ENCODE results near the gene ZSCAN22.
A peak's percentile ranks its signal among the peaks of the same experiment; 100 is the strongest.
"Not testable (repeated sequence)": the region's sequence is repeated elsewhere in the genome, so short reads cannot be mapped to it uniquely, and the experiment has no call there.

Gene ZSCAN22

DNA sequence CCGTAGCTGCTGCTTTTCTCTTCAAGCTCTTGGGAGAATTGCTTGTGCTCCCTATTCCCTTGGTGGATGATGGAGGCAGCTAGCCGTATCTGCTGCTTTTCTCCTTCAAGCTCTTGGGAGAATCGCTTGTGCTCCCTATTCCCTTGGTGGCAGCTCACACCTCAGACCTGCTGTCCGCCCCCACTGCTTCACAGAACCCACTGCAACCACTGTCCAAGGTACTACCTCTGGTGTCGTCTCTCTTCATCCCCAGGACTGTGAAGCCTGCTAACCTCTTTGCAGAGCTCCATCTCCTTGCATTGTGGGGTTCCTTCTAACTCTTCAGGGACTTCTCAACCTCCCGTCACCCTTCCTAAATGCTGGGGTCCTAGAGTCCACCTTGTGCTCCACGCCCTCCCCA is 26.2 kb upstream of the ZSCAN22 start:
- Histone ChIP-seq H3K27me3 (ENCODE audit: insufficient read depth, low read length) (no peaks in the 10 kb centered on the region), H3K9me3 (ENCODE audit: insufficient read depth, low read depth, low read length) (no peaks in the 10 kb centered on the region), H3K4me3 (ENCODE audit: low read length) (no peak overlapping the region), H3K27ac (ENCODE audit: low read depth, low read length) (no peak overlapping the region), H3K4me1 (ENCODE audit: insufficient read depth, low read length) (peaks cover 5% of the 10 kb centered on the region; the same call in 1 of the 2 replicates), H3K36me3 (ENCODE audit: insufficient read depth, low read length) (peaks cover 49% of the 10 kb centered on the region), H3K9ac (ENCODE audit: low read depth, low read length) (no peak overlapping the region)
- 93% methylated on average over 7 of the region's 7 CpGs for WGBS

DNA sequence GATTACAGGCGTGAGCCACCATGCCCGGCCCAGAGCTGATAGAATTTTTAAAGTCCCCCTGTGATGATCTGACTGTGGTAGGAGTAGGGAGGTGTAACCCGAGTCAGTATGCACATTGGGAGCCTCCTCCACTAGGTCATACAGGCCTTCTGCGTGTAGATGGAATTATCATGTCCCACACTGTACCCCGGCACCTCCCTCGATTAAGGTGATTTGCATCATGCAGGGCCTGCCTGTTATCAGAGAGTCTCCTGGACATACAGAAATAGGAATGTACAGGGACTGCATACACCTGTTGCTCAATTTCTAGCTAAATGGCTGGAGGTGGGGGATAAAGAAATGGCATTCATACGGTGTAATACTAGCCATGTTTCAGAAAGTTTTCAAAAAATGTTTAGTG is 22.5 kb upstream of the ZSCAN22 start:
- no peak overlapping the region for H3K9ac ChIP-seq (ENCODE audit: low read depth, low read length)
- H3K9me3 ChIP-seq (ENCODE audit: insufficient read depth, low read depth, low read length): no peaks in the 10 kb centered on the region
- 84% methylated on average over 7 of the region's 7 CpGs for WGBS
- H3K36me3 ChIP-seq (ENCODE audit: insufficient read depth, low read length): peaks cover 50% of the 10 kb centered on the region
- no peaks in the 10 kb centered on the region for H3K27me3 ChIP-seq (ENCODE audit: insufficient read depth, low read length)
- peaks cover 5% of the 10 kb centered on the region; the same call in 1 of the 2 replicates for H3K4me1 ChIP-seq (ENCODE audit: insufficient read depth, low read length)
- peak overlapping the region; percentile 75 for H3K4me3 ChIP-seq (ENCODE audit: low read length)
- no peak overlapping the region for H3K27ac ChIP-seq (ENCODE audit: low read depth, low read length)

DNA sequence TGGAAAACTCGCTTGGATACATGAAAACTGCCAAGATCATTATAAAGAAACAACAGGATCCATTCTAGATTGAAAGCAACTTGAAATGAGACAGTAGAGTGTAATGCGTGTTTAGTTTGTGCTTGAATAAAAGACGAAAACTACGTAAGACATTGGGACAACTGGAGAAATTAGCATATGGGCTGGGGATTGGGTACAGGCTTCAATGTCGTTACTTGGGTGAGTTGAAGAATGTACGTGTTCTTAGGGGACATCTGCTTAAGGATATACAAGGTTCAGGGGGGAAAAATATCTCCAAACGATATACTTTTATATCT is 22.1 kb upstream of the ZSCAN22 start:
- no peaks in the 10 kb centered on the region for H3K27me3 ChIP-seq (ENCODE audit: insufficient read depth, low read length)
- H3K9me3 ChIP-seq (ENCODE audit: insufficient read depth, low read depth, low read length): no peaks in the 10 kb centered on the region
- WGBS: 22% methylated on average over 6 of the region's 7 CpGs
- H3K4me1 ChIP-seq (ENCODE audit: insufficient read depth, low read length): peaks cover 5% of the 10 kb centered on the region; the same call in 1 of the 2 replicates
- no peak overlapping the region for H3K27ac ChIP-seq (ENCODE audit: low read depth, low read length)
- peak overlapping the region; percentile 75 for H3K4me3 ChIP-seq (ENCODE audit: low read length)
- peaks cover 53% of the 10 kb centered on the region for H3K36me3 ChIP-seq (ENCODE audit: insufficient read depth, low read length)
- H3K9ac ChIP-seq (ENCODE audit: low read depth, low read length): no peak overlapping the region

DNA sequence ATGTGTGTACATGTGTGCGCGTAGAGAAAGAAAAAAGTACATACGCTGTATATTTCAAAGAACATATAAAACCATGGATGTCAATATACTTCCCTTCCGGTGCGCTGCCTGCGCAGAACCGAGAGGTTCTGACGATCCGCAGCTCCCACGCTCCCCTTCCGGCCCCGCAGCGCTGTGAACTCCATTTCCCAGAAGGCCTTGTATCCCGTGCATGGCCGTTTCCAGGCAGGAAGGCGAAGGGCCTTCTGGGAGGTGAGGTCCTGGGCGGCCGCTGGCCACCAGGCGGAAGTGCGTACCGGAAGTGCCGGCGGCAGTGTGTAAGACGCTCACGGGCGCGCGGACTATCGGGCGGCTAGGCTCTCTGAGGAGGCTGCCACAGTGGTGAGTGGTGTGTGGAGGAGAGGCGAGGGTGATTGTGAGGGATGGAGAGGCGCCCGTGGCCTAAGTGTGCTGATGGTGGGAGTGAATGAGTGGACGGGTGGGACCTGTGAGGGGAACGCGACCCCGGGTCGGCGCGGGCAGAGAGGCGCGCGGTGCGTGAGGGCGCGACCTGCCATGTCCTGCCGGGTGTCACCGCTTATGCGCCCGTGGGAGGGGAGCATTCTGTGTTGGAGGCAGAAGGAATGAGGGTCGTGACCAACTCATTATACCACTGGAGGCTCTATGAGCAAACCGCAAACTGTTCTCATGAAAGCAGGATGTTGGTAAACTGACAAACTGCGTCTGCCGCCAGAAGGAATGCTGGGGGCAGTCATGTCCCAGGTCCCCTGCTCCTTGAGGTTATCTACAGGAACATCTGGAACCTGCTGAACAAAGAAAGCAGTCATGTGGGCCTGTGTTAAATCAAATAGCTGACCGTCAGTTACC is 21.5 kb upstream of the ZSCAN22 start, which contains the start of gene ERVK3-1:
Gene ERVK3-1 (plus strand): TSS at position 313 of the 867 bp plus-strand sequence. CDS start 6,792 bp downstream, outside the sequence.
- Histone ChIP-seq H3K4me1 (ENCODE audit: insufficient read depth, low read length) (peaks cover 5% of the 10 kb centered on the region; the same call in 1 of the 2 replicates), H3K36me3 (ENCODE audit: insufficient read depth, low read length) (peaks cover 51% of the 10 kb centered on the region), H3K4me3 (ENCODE audit: low read length) (peak within 1 kb of the TSS; percentile 75), H3K27me3 (ENCODE audit: insufficient read depth, low read length) (no peaks in the 10 kb centered on the region), H3K9ac (ENCODE audit: low read depth, low read length) (peak within 1 kb of the TSS; percentile 70), H3K27ac (ENCODE audit: low read depth, low read length) (no peak within 1 kb of the TSS), H3K9me3 (ENCODE audit: insufficient read depth, low read depth, low read length) (no peaks in the 10 kb centered on the region)
- 1% methylated on average over 53 of the region's 55 CpGs for WGBS

DNA sequence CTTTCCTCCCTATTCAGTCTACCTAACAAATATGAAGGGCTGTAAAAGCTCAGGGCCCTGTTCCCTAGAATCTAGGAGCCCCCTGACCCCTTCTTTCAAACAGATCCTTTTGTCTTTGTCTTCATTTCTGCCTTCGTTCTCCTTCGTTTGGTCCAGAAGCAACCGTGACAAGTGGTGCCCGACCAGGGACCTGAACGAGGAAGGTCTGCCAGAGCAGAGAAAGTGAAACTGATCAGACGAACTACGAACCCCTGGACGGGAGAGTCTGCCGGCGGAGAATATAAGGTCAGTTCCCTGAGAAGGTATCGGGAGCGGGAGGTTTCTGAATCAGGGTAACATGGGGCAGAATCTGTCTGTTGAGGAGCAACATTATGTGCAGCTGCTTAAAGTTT is 20.9 kb upstream of the ZSCAN22 start:
- Histone ChIP-seq H3K4me1 (ENCODE audit: insufficient read depth, low read length) (peaks cover 5% of the 10 kb centered on the region; the same call in 1 of the 2 replicates), H3K4me3 (ENCODE audit: low read length) (peak overlapping the region; percentile 75), H3K27ac (ENCODE audit: low read depth, low read length) (no peak overlapping the region)

DNA sequence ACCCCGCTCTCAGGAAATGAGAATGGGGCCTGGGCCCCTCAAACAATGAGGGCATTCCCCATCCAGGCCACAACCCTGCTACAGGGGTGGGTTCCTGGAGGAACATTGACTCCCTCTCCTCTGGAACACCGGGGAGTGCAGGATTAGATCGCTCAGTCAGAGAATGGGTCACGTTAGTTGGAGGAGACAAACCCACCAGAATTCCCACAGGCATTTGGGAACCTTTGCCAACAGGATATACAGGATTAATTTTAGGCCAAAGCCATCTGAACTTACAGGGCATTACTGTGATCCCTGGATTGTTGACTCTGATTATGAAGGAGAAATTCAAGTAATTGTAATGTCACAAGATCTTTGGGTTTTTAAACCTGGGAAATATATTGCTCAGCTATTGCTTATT is 19.1 kb upstream of the ZSCAN22 start:
- H3K27me3 ChIP-seq (ENCODE audit: insufficient read depth, low read length): no peaks in the 10 kb centered on the region
- no peaks in the 10 kb centered on the region for H3K9me3 ChIP-seq (ENCODE audit: insufficient read depth, low read depth, low read length)
- 98% methylated on average over 4 of the region's 4 CpGs for WGBS
- no peak overlapping the region for H3K27ac ChIP-seq (ENCODE audit: low read depth, low read length)
- peaks cover 5% of the 10 kb centered on the region; the same call in 1 of the 2 replicates for H3K4me1 ChIP-seq (ENCODE audit: insufficient read depth, low read length)
- H3K4me3 ChIP-seq (ENCODE audit: low read length): no peak overlapping the region
- H3K36me3 ChIP-seq (ENCODE audit: insufficient read depth, low read length): peaks cover 56% of the 10 kb centered on the region
- H3K9ac ChIP-seq (ENCODE audit: low read depth, low read length): no peak overlapping the region

More for the DNA sequence above, 20.9 kb upstream of the ZSCAN22 start:
- no peaks in the 10 kb centered on the region for H3K27me3 ChIP-seq (ENCODE audit: insufficient read depth, low read length)
- peaks cover 45% of the 10 kb centered on the region for H3K36me3 ChIP-seq (ENCODE audit: insufficient read depth, low read length)
- no peaks in the 10 kb centered on the region for H3K9me3 ChIP-seq (ENCODE audit: insufficient read depth, low read depth, low read length)
- WGBS: 76% methylated on average over 12 of the region's 12 CpGs
- peak overlapping the region; percentile 70 for H3K9ac ChIP-seq (ENCODE audit: low read depth, low read length)

DNA sequence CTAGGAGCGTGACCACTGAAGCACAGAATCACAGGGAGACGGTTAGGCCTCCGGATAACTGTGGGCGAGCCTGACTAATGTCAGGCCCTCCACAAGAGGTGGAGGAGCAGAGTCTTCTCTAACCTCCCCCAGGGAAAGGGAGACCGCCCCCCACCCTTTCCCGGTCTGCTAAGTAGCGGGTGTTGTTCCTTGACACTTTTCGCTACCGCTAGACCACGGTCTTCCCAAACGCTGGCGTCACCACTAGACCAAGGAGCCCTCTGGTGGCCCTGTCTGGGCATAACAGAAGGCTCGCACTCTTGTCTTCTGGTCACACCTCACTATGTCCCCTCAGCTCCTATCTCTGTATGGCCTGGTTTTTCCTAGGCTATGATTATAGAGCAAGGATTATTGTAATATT is 16.1 kb upstream of the ZSCAN22 start:
- H3K9ac ChIP-seq (ENCODE audit: low read depth, low read length); H3K4me3 ChIP-seq (ENCODE audit: low read length); H3K27me3 ChIP-seq (ENCODE audit: insufficient read depth, low read length); H3K9me3 ChIP-seq (ENCODE audit: insufficient read depth, low read depth, low read length); H3K4me1 ChIP-seq (ENCODE audit: insufficient read depth, low read length); H3K27ac ChIP-seq (ENCODE audit: low read depth, low read length): not testable (repeated sequence)
- WGBS: 46% methylated on average over 12 of the region's 13 CpGs
- peaks cover 83% of the 10 kb centered on the region for H3K36me3 ChIP-seq (ENCODE audit: insufficient read depth, low read length)

DNA sequence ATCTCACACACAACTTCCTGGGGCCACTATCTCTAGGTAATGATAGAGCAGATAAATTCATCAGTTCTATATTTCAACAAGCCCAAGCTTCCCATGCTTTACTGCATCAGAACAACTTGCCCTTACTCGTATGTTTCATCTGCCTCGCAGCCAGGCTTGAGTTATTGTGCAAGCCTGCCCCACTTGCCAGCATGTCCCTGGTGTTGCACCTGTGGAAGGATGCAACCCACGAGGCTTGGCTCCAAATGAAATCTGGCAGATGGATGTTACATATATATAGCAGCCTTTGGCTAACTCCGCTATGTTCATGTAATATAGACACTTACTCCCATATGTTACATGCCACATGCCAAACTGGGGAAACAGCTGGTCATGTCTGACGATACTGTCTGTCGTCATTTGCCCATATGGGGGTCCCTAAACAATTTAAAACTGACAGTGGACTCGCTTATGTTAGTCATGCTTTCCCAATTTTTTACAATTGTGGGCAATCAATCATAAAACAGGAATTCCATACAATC is 15.4 kb upstream of the ZSCAN22 start:
- WGBS: 95% methylated on average over 7 of the region's 7 CpGs
- H3K36me3 ChIP-seq (ENCODE audit: insufficient read depth, low read length): peaks cover 84% of the 10 kb centered on the region

DNA sequence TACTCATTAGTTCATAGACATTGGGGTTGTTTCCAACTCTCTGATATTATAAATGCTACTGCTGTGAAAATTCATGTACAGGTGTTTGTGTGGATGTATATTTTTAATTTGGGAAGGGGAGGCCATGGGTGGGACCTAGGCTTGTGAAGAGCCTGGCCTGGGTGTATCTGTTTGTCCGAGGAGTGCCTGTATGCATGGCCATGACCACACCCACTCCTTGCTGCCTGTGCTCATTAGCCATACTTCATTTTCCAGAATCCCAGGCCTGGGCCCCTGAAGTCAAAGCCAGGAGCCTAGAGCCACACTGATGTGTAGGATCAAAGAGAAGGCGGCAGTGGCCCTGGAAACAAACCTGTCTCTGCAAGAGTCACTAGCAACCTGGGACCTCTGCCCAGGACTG is 11.2 kb upstream of the ZSCAN22 start:
- Histone ChIP-seq H3K27me3 (ENCODE audit: insufficient read depth, low read length) (no peaks in the 10 kb centered on the region), H3K36me3 (ENCODE audit: insufficient read depth, low read length) (peaks cover 48% of the 10 kb centered on the region), H3K4me3 (ENCODE audit: low read length) (no peak overlapping the region), H3K9me3 (ENCODE audit: insufficient read depth, low read depth, low read length) (no peaks in the 10 kb centered on the region), H3K9ac (ENCODE audit: low read depth, low read length) (no peak overlapping the region), H3K4me1 (ENCODE audit: insufficient read depth, low read length) (no peaks in the 10 kb centered on the region), H3K27ac (ENCODE audit: low read depth, low read length) (no peak overlapping the region)
- 91% methylated on average over 2 of the region's 2 CpGs for WGBS

More for the DNA sequence above, 15.4 kb upstream of the ZSCAN22 start:
- Histone ChIP-seq H3K9ac (ENCODE audit: low read depth, low read length) (no peak overlapping the region), H3K9me3 (ENCODE audit: insufficient read depth, low read depth, low read length) (no peaks in the 10 kb centered on the region), H3K4me1 (ENCODE audit: insufficient read depth, low read length) (no peaks in the 10 kb centered on the region), H3K27me3 (ENCODE audit: insufficient read depth, low read length) (no peaks in the 10 kb centered on the region), H3K27ac (ENCODE audit: low read depth, low read length) (no peak overlapping the region), H3K4me3 (ENCODE audit: low read length) (no peak overlapping the region)

DNA sequence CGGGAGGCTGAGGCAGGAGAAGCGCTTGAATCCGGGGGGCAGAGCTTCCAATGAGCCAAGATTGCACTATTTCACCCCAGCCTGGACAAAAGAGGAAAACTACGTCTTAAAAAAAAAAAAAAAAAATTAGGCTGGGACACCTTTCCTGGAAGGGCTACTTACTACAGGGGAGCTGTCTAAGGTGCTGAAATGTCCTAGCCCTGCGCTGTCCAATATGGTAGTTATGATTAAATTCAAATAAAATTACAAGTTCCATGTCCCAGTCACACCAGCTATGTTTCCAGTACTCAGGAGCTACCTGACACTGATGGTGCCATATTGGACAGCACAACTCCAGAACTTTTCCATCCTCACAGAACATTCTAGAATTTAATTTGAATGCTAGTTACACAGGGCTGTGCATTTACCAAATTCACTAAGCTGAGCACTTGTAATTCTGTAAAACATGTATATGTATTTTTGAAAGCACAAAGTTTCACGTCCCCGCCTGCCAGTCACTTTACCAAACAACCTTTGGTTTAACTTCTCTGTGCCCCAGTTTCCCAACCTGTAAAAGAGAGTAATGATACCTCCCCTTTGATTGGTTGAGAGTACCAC is 9.2 kb upstream of the ZSCAN22 start:
- Histone ChIP-seq H3K4me1 (ENCODE audit: insufficient read depth, low read length) (no peaks in the 10 kb centered on the region), H3K9ac (ENCODE audit: low read depth, low read length) (no peak overlapping the region), H3K27ac (ENCODE audit: low read depth, low read length) (no peak overlapping the region), H3K27me3 (ENCODE audit: insufficient read depth, low read length) (no peaks in the 10 kb centered on the region), H3K4me3 (ENCODE audit: low read length) (no peak overlapping the region), H3K36me3 (ENCODE audit: insufficient read depth, low read length) (peaks cover 33% of the 10 kb centered on the region), H3K9me3 (ENCODE audit: insufficient read depth, low read depth, low read length) (no peaks in the 10 kb centered on the region)
- 75% methylated on average over 6 of the region's 7 CpGs for WGBS

DNA sequence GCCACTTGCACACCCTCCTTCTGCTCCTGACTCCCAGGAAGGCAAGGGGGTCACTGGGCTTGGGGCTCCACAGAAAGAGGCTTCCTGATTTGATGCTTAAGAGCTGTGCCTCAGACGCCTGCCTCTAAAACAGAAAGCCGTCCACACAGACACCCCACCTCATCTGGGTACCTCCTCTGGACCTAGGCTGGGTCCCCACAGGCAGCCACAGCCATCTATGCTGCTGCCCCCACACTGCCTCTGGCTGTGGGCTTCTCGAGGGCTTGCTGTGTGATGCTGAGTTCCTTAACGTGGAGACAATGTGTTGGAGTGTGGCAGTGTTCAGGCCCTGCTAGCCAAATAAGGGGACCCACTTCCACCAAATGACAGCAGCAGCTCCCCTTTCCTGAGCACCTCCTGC is 8.5 kb upstream of the ZSCAN22 start:
- H3K27me3 ChIP-seq (ENCODE audit: insufficient read depth, low read length): no peaks in the 10 kb centered on the region
- WGBS: 91% methylated on average over 4 of the region's 4 CpGs

More for the DNA sequence above, 8.5 kb upstream of the ZSCAN22 start:
- Histone ChIP-seq H3K36me3 (ENCODE audit: insufficient read depth, low read length) (peaks cover 26% of the 10 kb centered on the region), H3K27ac (ENCODE audit: low read depth, low read length) (no peak overlapping the region), H3K4me3 (ENCODE audit: low read length) (no peak overlapping the region), H3K4me1 (ENCODE audit: insufficient read depth, low read length) (no peaks in the 10 kb centered on the region), H3K9me3 (ENCODE audit: insufficient read depth, low read depth, low read length) (no peaks in the 10 kb centered on the region), H3K9ac (ENCODE audit: low read depth, low read length) (no peak overlapping the region)

Measured in HUES64 (cell line).